GM19452 (cell line): ENCODE measurements around the gene PTPN3.
"Not testable (repeated sequence)": the region's sequence is repeated elsewhere in the genome, so short reads cannot be mapped to it uniquely, and the experiment has no call there.

Experiments used
- ATAC-seq: cut with Tn5 transposase; IDR thresholded peaks from one replicate; pipeline ENCODE4 v1.9.1; 2021; ENCODE audit not compliant: unreplicated experiment

PTPN3 gene

DNA sequence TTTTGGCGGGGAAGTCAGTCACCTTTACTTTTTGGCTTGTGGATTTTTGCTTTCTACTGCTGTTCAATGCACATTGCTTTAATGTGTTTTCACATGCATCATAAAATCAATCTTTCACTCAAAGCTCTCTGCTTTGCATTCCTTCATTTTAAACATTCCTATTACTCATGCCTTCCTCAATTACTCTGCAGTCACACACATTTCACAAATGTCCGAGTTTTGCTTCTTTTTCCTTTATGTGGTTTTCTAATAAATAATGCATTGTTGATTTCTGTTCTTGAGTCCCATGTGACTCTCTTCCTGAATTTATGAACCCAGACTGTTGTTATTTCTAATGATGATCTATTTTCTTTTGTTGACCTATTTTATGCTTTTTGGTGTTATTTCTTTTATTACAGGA lies 95.0 kb downstream of the PTPN3 start:
- ATAC-seq: no peak

DNA sequence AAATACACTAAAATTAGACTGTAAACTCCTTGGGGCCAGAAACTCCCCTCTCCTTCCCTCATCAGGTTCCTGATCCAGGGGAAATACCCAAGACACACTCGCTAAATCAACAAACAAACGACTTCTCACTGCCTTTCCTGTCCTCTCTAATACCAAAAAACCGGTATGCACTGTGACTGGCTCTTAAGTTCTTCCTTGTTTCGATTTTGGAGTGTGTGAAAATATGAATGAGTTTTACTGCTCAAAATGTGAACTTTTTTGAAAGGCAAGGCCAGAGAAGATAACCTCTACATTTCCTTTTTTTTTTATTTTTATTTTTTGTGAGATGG lies 96.2 kb downstream of the PTPN3 start:
- ATAC-seq: no peak

DNA sequence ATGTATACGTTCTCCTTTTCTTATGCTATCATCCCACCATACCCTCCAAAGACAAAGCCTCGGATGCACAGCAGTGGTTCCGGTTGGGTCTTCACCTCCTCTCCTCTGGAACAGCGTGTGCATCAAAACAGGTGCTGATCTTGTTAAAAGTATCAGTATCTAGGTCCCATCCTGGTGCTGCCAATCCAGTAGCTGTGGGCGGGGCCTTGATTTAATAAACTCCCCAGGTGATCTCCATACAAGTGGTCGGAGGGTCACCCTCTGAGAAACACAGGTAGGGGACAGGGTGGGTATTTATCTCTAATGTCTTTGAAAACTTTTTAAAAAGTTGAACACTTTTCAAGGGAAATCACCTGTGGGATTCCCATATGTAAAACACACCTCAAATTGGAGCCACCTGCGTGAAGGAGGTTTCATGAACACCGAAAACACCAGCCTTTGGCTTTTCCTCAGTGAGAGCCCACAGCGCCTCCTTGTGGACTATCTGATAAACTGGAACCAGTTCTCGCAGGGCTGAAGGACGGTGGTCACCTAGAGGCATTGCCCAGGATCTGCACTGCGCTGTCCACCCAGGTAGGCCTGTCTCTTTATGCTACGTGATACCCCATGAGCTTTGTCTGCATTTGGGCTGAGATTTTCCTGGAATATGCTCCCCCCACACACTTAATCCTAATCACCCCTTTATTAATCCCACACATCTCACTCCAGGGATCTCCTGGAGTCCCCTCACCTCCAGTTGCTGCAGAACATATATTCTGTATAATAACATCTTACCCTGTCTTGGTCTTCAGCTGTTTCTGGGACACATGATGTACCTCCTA lies 96.7 kb downstream of the PTPN3 start:
- ATAC-seq: no peak

DNA sequence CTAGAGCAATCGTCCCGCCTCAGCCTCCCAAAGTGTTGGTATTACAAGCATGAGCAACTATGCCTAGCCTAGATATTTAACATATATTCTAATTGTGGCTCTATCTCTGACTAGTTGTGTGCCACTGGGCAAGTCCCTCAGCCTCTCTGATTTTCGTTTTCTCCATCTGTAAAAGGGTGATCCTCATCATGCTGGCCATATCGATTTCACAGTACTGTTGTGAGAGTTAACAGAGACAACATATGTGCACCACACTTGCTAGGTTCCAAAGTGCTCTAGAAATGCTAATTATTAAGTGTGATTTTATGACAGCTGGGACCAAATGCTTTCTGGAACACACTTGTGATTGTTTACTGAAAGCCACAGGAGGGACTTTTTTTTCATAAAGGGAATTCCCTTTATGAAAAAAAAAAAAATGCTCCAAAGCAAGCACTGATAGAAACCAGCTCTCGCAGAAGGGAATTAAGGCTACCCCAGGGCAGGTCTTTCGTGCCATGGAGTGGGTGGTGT lies 98.8 kb downstream of the PTPN3 start:
- peak; percentile 84 for ATAC-seq

DNA sequence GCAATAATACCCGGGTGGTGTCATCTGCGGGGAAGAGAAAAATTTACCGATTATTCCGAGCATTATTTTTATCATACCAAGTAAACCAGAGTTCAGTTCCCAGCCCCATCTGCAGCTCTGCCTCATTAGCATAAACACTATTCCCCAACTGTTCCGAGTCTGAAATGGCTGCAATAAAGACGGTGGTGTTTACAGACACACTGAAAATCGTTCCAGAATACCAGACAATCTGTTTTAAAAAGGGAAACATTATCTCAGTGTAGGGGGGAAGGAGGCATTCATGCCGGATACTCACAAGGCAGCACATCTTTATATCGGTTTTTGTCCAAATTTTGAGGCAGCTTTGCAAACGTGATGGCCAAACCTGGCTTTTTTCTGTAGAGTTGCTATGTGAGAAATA lies 106.9 kb downstream of the PTPN3 start:
- ATAC-seq: no peak

DNA sequence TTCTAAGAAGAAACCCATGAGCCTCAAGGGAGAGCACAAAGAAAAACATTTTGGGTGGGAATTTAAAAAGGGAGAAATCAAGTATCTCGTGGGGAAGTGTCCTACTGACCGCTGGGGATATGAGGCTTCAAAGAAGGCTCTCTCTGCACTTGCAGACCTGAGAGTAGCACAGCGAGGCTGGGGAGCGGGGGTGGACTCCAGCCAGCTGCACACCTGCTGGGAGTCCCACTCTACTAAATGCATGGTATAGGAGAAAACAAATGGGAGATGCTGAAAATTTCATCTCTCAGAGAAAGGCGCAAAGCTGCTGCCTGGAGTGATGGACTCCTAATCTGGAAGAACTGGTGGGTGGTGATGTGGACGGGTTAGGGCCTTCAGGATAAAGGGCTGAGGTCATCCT lies 110.3 kb downstream of the PTPN3 start:
- ATAC-seq: no peak

DNA sequence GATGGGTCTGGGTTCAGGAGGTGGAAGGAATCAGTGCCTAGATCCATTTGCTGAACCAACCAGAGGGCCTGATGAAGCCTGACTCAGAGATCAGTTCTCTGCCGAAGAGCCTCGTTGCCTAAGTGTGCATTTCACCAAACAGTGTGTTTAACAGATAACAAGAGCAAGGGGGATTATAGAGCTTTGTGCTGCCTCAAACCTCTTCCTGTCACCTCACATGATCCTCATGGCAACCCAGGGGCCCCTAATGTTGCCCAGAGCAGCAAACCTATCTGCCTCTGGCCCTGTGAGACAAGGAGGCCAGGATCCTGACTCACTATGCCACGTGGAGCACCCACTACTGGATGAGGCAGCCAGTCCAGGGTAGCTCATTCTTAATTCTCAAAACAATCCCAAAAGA lies 110.9 kb downstream of the PTPN3 start:
- ATAC-seq: no peak

DNA sequence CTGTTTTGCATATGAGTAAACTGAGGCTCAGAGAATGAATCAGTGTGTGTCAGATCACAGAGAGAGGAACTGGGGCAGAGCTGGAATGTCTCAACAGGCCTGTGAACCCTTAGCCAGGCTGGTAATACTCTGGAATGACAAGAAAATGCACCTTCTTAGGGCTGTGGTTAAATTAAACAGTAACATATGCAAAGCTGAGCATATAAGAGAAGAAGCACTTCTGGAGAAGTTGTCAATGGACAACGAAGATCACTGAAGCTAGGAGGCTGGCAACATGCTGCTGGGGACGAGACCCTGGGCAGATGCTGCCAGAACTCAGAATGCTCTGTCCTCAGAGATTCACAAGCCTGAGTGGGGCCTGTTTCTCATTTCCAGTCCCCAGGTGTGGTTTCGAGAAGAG lies 112.6 kb downstream of the PTPN3 start:
- no peak for ATAC-seq

DNA sequence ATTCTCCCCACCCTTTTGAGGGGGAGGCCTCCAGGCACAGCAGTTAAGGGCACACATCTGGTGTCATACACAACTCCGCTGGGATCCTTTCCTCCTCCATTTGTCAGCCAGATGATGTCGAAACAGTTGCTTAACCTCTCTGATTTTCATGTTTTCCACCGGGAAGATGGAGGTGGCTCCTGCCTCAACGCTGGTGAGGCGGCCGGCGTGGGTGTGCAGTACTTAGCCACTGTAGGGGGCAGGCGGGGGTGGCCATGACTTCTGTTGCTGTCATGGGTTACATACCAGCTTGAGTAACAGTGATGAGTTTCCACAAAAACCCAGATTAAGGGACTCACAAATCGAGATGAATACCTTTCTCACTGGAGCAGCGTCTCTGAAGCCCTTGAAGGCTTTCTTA lies 114.2 kb downstream of the PTPN3 start:
- no peak for ATAC-seq

DNA sequence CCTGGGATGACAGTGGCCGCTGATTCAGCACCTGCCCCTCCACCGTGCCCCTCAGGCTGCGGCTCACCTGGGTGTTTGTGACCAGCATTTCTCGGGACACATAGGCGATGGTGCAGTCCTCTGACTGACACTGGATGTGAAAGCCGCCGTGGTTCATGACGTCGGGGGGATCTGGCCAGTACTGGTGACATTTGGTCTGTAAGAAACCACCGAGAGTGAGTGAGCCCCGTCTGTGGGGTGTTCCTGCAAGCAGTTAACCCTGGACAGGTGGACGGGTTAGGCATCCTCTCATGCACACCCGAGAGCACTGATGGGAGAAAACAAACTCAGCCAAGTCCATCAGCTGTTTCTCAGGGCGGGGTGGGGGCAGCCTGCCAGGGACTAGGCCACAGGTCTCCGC lies 114.8 kb downstream of the PTPN3 start:
- no peak for ATAC-seq

DNA sequence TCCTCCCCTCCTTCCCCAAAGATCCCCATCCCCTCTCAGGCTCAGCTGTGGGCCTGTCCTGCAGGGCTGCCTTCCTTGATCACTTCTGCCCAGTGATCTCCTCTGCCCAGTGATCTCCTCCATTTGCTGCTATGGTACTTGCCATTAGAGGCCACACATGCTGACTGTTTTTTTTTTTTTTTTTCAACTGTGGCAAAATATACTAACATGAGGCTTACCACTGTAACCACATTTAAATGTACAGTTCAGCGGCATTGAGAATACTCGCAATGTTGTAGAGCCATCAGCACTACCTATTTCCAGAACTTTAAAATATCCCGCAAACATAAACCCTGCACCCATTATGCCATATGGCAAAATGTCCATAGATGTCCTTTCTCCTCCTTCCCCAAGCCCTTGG lies 115.5 kb downstream of the PTPN3 start:
- ATAC-seq: no peak

DNA sequence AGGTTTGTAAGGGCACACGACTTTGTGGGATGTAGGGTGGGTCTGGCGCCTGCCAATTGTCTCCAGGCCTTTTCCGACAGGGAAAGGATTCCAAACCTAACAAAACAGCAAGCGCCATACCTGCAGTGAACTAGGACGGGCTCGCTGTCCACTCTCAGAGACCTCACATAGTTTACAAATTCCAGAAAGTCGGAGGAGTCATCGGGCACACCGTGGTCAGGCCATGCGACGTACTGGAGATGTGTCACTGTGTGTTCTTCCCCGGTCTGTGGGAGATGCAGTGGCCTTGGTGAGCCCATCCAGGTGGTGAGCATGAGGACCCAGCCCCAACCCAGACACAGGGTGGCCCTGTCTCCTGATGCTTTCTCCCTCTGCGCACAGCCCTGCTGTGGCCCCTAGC lies 115.9 kb downstream of the PTPN3 start:
- ATAC-seq: no peak

DNA sequence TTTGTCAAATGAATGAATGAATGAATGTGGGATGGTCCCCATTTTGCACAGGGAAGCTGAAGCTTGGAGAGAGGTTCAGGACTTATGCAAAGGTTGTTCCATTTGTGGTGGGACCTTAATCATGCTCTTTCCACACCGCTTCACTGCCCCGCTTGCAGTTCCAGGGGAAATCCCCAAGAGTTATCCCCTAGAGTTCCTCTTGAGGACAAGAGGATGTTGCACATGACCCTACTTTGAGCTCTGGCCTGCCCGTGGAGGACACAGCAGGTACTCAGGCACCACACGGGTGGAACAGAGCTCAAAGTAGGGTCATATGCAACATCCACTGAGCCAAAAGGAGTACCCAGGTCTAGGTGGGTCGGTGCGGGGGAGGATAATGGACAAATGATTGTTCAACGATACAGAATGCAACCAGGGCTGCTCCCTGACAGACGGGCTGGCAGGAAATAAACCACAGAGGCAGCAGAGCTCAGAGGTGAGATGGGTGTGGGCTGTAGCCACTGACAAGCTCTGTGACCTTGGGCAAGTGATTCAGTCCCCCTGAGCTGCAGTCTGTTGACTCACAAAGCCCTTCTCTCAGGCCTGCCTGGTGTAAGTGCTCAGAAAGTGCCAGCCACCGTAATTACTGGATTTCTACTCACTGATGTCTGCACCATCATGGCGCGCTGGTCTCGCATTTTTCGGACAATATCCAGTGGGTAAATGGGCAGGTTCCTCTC lies 116.9 kb downstream of the PTPN3 start:
- peak; percentile 72 for ATAC-seq

DNA sequence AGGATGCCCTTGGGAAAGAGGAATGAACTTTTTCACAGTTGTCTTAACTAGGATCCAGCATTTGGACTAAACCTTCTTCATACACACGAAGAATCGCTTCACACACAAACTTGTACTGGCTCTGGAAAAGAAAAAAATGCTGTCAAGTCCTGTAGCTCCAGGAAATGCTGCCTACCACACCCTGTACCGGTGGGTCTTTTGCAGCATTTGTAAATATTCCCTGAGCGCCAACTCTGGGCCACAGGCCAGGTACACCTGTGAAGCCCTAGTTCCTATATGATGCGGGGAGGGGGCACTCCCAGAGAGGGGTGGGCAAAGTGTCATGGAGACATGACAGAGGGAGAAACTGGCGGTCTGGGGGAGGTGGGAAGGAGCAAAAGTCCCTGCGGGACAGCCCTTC lies 118.6 kb downstream of the PTPN3 start:
- no peak for ATAC-seq

DNA sequence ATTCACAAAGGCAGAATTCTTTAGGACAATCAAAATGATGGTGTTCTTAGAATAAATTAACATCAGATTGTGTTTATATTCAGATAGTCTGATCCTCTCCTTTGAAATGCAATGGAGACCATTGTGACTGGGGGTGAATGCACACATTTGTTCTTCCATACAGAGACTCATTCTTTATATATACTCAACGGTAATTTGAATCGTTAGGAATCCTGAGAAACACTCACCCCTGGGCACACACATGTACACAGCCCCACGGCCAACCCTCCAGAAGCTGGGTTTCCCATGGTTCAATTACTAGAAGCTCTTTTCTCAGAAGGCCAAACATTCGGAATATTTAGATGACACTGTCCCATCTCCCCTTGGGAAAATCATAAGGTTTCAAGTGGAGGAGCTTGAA lies 119.8 kb downstream of the PTPN3 start:
- ATAC-seq: no peak

DNA sequence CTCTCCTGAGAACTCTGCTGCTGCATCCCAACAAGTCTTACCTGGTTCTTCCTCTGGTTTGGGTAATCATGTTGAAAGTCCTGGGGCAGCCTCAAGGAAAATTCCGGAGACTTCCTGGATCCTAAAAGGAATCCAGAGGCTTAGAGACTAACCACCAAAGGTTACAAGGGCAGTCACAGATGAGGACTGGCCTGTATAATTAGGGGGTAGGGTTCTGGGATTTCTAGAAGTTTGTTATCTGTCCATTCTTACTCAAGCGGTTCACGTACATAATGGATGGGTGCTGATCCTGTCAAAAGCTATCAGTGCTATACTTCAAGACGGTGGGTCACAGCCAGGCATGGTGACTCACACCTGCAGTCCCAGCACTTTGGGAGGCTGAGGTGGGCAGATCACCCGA lies 125.9 kb downstream of the PTPN3 start:
- ATAC-seq: no peak

DNA sequence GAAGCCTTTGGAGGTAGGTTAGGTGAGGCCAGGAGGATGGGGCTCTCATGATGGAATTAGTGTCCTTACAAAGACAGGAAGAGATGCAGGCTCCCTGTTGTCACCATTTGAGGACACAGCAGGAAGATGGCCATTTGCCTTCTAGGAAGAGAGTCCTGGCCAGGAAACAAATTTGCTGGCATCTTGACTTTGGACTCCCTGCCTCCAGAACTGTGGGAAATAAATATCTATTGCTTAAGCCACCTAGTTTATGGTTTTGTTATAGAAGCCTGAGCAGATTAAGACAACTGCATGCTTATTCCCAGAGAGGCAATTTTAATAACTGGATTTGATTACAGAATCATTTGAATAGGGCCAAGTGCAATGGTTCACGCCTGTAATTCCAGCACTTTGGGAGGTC lies 126.7 kb downstream of the PTPN3 start:
- ATAC-seq: no peak

DNA sequence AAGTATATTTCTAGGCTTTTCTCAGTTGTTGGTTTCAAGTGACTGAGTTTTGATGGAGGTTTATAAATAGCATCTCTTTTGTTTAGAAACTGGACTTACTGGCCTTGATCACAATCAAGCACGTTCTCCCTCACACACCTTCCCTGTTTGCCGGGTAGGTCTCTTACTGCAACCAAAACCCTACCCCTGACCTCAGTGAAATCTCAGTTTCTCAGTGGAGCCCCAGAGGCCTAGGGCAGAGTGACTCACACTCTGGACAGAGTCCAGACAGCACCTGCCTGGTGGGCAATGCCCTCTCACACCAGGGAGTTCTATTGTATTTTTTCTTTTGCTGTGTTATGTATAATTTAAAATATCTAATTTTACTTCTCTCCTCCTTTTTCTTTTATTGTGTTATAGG lies 128.8 kb downstream of the PTPN3 start:
- ATAC-seq: no peak

DNA sequence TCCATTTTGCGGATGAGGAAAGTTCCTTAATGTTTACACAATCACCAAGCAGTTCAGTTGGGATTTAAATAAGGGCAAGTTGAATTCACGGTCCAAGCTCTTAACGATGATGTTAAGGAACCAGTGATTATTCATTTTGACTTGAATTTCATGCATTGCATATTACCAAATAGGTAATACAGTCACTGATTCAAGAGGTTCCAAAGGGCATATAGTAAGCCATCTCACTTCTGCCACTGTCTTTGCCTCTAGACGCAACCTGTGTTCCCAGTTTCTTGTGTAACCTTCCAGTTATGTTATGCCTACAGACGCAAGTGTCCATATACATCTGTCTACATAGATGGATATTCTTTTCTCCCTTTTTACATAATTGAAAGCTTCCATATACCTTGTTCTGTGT lies 137.3 kb downstream of the PTPN3 start:
- ATAC-seq: no peak

DNA sequence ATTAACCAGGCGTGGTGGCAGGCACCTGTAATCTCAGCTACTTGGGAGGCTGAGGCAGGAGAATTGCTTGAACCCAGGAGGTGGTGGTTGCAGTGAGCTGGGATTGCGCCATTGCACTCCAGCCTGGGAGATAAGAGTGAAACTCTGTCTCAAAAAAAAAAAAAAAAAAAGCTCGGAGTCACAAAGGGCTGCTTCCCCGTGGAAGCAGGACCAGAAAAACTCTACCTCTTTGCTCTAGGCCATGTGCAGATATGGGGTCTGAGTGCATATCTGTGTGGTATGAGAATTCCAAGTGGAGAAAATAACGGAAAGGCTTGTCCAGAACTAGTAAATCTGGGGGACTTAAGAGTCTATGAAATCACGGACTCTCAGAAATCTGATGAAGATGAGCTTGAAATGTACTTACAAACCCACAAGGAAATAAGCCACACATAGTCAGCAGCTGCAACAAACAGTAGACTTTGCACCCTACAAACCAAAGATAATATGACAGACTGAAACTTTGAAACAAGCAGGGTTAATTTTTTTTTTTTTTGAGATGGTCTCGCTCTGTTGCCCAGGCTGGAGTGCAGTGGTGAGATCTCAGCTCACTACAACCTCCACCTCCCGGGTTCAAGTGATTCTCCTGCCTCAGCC lies 139.0 kb downstream of the PTPN3 start:
- ATAC-seq: not testable (repeated sequence)

DNA sequence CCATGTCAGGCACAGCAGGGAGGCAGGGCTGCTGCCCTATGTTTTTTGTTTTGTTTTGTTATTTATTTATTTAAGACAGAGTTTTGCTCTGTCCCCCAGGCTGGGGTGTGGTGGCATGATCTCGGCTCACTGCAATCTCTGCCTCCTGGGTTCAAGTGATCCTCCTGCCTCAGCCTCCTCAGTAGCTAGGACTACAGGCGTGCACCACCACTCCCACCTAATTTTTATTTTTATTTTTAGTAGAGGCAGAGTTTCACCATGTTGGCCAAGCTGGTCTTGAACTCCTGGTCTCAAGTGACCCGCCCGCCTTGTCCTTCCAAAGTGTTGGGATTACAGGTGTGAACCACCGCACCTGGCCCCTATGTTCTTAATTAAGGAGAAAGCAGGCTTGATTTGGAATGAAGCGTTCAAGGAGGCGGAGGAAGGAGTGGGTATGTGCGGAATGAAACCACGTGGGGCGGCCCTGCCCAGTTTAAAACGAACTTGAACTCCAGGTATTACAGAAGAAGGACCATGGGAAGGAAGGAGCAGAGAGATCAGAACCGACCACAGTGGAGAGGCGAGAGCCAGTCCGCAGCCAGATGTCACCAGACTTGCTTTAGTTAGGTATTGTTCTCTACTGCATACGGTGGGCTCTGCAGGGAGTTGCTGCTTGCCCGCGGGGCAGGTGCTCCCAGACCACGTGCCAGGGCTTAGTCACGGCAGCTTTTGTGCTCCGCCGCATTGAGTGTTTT lies 142.4 kb downstream of the PTPN3 start:
- no peak for ATAC-seq
